CD4-positive, alpha-beta T cell treated with Interleukin-1 beta for 1 hour (primary cell): ENCODE results near the gene CLPSL1.

Source experiments
- DNase-seq, 2 donors: peaks; one replicate each; pipeline ENCODE4 v3.0.0-alpha.2; 2020 to 2022

Gene CLPSL1

DNA sequence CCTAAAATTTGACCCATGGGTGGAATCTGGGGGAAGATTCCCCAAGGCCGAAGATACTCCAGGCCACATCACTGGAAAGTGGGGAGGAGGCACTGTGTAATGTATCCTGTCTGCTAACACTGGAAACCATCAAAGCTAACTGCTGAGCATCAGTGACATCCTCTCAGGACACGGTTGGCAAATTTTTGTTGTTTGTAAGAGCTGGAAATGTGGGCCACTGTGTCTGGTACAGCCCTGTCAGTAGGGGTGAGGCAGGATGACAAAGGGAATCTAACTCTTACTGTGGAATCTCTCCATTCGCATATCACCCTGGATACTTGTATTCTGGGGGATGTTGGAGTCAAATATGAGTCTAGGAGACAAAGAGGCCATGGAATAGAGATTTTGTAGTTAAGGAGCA is 21.4 kb upstream of the CLPSL1 start:
- DNase-seq: no peak

DNA sequence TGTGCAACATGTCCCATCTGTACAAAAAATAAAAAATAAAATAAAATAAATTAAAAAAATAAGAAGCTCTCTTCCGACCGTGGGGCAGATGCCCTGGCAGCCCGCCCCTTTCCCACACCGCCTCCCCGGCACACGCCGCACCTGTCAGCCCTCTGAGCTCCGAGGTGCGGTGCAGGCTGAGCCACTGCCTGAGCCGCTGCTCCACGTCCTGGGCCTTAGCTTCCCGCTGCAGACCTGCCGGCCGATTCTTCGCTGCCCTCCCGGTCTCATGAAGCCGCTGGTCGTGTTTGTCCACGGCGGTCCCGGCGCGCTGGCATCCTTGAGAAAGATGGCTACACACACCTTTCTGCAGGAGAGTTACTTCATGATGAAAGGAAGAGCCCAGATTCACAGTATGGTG is 15.1 kb upstream of the CLPSL1 start:
- no peak for DNase-seq

DNA sequence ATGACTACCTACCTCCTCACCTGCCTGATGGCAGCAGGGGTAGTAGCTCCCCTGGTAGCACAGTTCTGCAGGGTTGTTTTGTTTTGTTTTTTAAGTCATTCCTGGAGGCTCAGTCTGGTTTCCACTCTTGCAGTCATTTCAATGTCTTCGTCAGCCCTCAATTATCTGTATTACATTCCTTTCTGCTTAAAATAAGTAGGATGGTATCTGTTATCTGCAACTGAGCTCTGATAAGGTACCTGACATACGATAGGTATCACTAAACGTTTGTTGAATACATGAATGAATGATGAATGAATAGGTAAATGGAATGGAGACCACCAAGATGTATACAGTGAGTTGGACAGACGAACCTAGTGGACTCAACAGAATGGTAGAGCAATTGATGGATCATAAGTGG is 11.6 kb upstream of the CLPSL1 start:
- DNase-seq: no peak

DNA sequence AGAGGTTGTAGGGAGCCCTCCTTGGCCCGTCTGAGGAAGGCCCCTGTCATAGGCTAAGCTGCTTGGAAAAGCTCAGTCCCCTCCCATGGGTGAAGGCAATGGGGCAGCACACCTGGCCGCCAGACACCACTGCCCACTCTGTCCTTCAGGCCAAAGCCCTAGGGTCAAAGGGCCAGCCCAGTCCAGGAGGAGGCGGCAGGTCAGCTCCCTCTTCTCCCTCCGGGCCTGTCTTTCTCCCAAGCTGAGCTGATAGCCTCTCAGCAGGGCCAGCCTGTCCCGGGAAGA is 9.5 kb upstream of the CLPSL1 start:
- DNase-seq: no peak

DNA sequence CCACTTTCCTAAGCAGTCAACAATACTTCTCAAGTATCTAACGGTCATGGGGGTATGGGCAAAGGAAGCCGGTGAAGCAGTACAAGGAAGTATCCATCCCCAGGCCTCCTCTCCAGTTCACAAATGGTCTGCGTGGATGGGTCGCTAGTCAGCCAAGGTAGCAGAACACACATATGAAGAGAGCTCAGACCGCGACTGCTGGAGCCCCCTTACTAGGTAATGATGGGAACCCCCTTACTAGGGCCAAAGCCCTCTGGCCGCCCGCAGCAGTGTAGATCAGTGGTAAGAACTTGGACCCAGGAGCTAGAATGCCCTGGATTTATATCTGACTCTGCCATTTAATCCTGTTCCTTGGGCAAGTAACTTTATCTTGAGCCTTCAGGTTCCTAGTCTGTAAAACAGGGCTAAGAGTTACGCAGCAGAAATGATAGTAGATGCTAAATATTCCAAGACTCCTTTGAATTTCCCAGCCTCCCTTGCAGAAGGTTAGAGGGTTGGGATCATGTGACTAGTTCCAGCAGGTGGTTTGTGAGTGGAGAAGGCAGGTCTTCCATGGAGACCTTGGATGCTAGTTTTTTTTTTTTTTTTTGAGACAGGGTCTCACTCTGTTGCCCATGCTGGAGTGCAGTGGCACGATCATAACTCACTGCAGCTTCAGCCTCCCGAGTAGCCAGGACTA is 6.6 kb upstream of the CLPSL1 start:
- DNase-seq: no peak

DNA sequence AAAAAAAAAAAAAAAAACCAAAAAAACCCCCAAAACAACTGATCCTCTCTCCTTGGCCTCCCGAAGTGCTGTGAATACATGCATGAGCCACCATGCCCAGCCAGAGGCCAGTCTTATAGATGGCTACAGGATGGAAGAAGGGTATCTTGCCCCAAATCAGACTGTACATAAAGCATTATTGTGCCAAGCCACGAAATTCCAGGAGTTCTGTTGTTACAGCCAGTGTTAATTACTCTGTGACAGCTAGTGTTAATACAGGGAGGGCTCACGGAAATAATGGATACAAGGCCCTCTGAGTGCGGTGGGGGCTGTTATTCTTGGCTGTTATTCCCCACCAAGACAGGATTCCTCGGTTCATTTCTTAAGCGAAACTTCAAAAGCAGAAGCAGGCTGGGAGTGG is 5.8 kb upstream of the CLPSL1 start:
- DNase-seq: no peak

DNA sequence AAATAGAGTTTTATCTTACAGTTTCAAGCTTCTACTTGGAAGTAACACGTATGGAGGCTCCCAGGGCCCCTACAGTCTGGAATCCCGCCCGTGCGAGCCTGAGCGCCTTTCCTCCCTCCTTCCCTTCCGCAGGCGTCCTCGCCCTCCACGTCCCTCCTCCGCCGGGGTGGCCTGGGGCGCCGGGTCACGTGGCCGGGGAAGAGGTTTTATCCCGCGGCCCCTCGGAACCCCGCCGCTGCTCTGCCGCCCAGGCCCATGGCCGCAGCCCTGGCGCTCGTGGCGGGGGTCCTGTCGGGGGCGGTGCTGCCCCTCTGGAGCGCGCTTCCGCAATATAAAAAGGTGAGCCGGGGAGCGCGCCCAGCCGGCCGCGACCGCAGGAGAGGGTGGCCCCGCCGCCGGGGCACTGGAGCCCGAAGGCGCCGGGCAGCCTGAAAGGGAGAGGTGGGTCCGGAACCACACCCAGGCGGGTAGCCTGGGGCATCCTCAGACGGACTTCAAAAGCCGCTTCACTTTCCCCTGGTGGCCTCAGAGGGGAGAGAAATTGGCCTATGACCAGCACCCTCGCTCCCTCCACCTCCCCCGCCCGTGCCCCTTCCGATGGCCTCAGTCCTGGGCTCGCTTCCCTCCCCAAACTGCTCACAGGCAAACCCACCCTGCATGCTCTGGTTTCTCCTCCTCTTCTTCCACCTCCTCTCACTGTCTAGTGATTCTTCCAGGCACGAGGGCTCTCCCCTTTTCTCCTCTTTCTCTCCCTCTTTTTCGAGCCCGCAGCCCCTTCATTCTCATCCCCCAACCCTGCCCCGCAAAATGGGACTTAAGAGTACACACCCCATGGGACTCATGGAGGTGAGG is 4.2 kb upstream of the CLPSL1 start, which contains the start of gene CLPSL2:
CLPSL2 (plus strand) TSS at position 235 of the 852 bp plus-strand sequence; CDS start at position 256, 21 bp downstream.
- DNase-seq: no peak

DNA sequence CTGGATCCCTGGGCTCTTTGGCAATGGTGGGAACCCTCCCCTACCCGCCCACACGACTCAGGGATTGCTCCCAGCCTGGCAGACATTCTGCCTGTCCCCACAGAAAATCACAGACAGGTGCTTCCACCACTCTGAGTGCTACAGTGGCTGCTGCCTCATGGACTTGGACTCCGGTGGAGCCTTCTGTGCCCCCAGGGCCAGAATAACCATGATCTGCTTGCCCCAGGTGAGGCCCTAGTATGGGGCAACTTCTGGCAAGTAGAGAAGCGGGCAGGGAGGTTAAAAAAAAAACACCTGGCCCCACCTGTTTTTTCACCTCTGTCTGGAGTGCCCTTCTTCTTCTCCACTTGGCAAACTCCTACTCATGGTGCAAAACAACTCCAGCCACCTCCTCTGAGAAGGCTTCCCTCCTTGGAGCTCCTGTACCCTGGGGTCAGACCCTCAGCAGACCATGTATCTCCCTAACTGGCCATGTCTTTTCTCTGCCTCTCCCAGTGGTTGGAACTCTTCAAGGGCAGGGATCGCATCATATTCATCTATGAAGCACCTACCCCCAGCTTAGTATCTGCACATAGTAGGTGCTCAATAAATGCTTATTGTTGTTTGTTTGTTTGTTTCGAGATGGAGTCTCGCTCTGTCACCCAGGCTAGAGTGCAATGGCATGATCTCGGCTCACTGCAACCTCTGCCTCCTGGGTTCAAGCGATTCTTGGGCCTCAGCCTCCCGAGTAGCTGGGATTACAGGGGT is 3.3 kb upstream of the CLPSL1 start:
- DNase-seq: no peak

DNA sequence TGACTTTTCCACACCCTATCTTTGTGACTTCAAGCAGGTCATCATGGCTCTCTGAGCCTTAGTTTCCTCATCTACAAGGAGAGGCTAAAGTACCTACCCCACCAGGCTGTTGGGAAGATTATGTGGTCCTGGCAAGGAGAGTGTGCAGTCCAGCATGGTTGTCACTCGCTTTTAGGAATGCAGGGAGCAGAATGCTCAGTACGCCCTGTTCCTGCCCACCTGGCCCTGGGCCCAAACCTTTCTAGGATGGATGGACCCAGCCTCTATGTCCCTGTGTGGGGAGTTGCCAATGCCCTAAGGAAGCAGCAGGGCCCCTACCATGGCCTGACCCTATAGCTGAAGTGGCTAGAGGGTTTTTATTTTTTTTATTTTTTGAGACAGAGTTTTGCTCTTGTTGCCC is 2.4 kb upstream of the CLPSL1 start:
- DNase-seq: no peak

DNA sequence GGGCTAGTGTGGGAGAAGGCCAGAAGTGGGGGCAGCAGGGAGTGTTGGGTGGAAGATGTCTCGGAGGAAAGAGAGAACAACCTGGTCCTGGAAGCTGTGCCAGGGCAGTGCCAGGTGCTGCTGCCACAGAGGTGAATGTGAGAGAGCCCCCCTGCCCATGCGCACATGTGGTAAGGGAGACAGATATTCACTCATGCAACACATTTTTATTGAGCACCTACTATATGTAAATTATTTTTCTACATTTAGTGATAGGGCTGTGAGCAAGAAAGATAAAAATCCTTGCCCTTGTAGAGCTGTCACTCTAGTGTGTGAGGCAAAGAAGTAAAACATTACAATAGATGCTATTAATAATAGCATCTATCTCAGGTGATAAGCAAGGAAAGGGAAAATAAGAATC is 471 bp downstream of the CLPSL1 start:
- DNase-seq: no peak

DNA sequence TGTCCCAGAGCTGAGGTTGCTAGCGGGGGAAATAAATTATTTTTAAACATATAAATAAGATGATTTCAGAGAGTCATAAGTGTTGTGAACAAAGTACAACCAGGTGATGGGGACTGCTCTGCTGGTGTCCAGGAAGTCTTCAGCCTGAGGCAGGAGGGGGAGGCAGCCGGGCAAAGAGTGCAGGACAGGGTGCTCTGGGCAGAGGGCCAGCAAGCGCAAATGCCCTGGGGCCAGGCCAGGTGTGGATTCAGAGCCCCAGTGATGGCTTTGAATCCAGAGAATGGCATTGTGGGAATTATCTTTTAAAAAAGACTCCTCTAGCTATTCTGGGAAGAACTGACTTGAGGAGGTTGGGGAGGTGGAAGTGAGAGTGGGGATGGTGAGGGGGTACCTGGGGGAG is 1.6 kb downstream of the CLPSL1 start:
- DNase-seq: no peak

DNA sequence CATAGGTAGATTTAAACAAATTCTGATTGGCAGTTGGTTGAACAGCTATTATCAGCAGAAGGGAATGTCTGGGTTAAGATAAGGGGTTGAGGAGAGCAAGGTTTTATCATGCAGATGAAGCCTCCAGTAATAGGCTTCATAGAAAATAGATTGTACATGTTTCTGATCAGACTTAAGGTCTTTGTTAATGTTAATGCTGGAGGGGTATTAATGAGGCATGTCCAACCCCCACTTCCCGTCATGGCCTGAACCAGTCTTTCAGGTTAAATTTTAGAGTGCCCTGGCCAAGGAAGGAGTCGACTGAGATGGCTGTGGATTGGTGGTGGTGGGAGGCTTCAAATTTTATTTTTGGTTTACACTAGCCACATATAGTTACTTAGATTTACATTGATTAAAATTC is 3.4 kb downstream of the CLPSL1 start:
- DNase-seq: no peak

DNA sequence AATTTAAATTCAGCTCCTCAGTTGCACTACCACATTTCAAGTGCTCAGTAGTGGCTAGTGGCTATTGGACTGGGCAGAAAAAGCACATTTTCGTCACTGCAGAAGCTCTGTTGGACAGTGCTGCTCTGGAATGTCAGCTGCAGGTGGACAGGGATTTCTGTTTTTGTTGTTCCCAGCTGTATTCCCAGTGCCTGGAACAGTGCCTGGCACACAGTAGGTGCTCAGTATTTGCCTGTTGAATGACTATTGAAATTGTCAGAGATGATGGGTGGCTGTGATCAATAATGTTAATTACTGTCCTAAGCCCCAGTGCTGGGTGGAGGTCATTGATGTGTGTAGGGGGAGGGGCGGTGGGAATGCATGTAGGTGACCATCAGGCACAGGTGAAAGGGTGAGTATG is 5.5 kb downstream of the CLPSL1 start:
- no peak for DNase-seq

DNA sequence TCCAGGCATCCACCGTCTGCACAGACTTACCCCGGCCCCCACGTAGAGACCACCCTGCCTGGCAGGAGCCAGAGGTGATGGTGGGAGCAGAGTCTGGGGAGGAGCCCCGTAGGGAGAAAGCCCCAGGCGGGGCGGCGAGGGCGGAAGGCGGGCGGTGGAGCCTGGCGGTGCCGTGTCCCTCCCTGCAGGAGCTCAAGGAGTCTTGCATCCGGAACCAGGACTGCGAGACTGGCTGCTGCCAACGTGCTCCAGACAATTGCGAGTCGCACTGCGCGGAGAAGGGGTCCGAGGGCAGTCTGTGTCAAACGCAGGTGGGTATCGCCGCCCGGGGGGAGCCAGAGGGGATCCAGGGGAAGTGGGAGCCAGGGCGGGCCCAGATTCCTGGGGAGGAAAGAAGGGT is 6.0 kb downstream of the CLPSL1 start:
- no peak for DNase-seq

DNA sequence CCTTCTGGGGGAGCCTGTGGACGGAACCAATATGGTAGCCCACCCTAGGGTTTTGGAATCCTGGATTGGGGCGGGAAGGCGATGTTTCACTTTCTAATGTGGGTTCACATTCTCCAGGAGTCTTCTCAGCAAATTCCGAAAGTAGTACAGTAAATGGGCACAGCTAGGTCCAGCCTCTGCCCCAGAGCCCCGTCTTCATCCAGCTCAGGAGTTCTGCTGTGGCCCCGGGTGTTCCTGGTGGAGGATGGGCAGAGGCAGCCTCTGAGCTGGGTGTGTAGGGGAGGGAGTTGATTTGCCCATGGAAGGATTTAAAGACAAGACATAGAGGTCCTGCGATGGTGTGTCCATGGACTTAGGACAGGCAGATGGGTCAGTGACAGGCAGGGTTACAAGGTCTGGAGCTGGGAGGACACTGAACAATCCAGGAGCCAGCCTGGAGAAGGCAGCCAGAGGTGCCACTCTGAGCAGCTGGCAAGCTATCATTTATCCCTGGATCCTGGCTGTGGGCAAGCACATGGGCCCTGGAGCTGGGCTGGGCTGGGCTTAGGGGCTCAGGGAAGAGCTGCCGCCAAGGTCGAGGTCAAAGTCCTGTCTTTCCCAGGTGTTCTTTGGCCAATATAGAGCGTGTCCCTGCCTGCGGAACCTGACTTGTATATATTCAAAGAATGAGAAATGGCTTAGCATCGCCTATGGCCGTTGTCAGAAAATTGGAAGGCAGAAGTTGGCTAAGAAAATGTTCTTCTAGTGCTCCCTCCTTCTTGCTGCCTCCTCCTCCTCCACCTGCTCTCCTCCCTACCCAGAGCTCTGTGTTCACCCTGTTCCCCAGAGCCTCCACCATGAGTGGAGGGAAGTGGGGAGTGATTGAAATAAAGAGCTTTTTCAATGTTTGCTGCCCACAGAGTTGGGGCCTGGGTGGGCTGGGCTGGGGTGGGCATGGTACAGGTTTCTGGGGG is 6.7 kb downstream of the CLPSL1 start:
- DNase-seq: no peak

DNA sequence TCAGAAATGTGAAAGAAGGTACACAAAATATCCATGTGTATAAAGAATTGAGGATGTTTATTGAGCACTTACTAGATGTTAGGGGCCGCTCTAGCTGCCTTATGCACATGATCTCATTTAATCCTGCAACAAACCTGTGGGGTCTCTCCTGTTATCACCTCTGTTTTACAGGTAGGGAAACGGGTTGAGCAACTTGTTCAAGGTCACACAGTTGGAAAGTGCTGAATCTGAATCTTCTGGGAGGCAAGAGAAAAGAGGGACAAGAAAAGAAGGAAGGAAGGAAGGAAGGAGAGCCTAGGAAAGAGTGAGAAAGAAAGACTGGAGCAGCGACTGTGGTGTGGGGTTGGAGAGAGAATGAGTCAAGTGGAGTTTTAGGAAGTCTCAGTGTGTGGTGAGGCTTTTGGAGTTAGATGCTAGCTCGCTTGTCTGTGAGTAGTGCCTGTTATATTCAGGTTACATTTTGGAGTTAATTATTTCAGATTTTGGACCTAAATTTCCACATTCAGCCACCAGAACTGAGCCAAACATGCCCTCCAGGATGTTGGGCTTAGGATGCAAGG is 7.7 kb downstream of the CLPSL1 start:
- DNase-seq: no peak

DNA sequence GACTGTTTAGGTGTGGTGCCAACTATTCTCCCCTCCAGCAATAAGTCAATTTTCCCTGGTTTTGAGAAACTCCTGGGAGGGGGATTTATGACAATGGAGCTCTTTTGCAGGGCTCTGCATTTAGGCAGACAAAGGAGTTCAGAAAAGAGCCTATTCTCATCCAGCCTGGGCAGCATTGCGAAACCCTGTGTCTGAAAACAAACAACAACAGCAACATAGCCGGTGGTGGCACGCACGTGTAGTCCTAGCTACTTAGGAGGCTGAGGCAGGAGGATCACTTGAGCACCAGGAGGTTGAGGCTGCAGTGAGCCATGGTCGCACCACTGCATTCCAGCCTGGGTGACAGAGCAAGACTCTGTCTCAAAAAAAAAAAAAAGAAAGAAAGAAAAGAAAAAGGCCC is 9.9 kb downstream of the CLPSL1 start:
- DNase-seq: no peak

DNA sequence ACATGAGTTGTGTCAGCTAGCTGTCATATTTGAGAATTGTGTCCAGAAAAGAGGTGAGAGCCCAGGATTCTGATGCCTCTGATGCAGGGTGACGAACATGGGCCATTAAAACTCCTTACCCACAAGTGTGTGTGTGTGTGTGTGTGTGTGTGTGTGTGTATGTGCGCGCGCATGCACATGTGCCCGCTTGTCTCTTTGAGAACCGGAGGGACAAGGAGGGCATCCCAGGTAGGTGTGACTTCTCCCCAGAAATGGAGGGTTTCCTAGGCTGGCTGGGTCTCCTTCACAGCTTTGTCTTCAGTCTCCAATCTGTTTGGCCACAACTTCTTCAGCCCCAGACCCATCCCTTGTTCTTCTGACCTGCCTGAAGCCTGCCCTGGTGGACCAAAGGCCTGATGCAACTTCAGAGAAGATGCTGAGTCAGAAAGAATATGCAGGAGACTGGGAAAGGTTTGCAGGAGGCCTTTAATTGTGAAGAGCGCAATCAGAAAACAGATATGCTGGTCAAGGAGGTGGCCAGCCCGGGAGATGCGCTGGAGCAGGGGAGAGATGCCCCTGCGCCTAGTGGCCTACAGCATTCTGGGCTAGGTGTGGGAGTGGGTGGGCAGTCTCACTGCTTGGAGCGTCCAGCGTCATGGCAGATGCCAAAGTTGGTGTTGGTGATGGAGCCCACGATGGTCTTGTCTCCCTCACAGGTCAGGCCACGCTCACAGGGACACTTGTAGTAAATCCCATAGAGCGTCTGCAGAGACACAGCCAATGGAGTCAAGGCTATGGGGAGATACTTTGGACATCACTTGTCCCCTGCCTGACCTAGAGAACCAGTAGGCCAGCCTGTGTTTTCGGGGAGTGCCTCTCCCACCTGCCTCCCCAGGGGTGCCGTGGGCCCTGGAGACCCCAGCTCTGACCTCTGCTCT is 14.0 kb downstream of the CLPSL1 start:
- no peak for DNase-seq

DNA sequence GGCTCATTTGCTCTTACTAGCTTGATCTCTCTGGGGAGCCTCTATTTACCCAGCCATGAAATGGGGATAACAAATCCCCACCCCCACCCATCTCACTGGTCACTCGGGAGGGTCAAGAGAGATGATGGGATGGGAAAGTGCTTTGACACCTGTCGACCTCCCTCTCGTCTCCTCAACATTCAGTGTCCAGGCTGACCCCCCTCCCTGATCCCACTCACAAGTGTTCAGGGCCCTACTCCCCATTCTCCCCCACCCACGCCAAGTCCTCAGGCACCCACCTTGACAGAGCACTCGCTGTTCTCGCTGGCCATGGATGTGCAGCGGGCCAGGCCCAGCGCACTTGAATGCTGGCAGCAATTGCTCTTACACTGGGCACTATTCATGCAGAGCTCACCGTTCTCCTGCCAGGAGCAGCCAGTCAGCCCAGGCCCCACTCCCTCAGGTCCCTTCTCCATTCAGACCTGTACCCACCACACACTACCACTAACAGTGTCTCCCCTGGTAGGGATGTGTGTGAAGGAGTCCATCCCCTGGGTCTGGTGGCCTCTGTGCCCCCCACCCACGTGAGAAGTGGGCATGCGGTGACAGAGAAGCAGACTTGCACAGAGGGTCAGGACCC is 14.7 kb downstream of the CLPSL1 start:
- DNase-seq: no peak

DNA sequence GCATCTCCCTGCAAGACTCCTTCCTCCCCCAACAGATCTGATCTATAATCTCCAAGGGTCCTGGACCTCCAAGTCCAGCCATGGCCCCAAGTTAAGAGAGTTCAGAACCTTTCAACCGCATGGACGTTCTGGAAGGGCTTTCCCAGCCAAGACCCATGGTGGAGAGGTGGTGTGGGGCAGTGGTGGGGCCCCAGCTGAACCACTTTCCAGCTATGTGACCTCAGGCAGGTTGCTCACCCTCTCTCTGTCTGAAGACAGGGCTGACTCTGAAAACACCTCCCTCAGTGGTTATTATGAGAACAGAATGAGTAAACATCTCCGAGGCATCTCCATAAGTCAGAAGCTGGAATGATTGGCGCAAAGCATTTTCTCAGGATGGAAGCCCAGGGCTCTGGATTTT is 15.4 kb downstream of the CLPSL1 start:
- DNase-seq: no peak
